CD1c-positive myeloid dendritic cell (primary cell): Measurements from ENCODE around the gene DEGS1.

Experiments used
- DNase-seq: peaks from one replicate; pipeline ENCODE4 v3.0.0-alpha.2; 2016; ENCODE audit errors: extremely low spot score

The DEGS1 gene

GRCh38 chr1:224182866-224183590, at the start of gene DEGS1:
Gene DEGS1 (plus strand): TSS chr1:224183240. CDS start chr1:224183337, 97 bp downstream.
- DNase-seq, result peak; percentile 87

- DNase-seq, result no peak
Measured at GRCh38 chr1:224133741-224134299, 49.2 kb upstream of the DEGS1 start.

- DNase-seq, result no peak
Measured at GRCh38 chr1:224137518-224137917, 45.5 kb upstream of the DEGS1 start.

- DNase-seq, result no peak
Measured at GRCh38 chr1:224138198-224138597, 44.8 kb upstream of the DEGS1 start.

- DNase-seq, result no peak
Measured at GRCh38 chr1:224141693-224142092, 41.3 kb upstream of the DEGS1 start.

GRCh38 chr1:224149709-224150108, 33.3 kb upstream of the DEGS1 start:
- DNase-seq, result no peak

GRCh38 chr1:224151117-224151516, 31.9 kb upstream of the DEGS1 start:
- no peak for DNase-seq

GRCh38 chr1:224157316-224157715, 25.7 kb upstream of the DEGS1 start:
- no peak for DNase-seq

- no peak for DNase-seq
Measured at GRCh38 chr1:224159541-224159940, 23.5 kb upstream of the DEGS1 start.

GRCh38 chr1:224160171-224160682, 22.8 kb upstream of the DEGS1 start:
- DNase-seq, result no peak

GRCh38 chr1:224162768-224163167, 20.3 kb upstream of the DEGS1 start:
- DNase-seq, result no peak

- no peak for DNase-seq
Measured at GRCh38 chr1:224163311-224163710, 19.7 kb upstream of the DEGS1 start.

- peak; percentile 88 for DNase-seq
Measured at GRCh38 chr1:224168859-224169380, 14.1 kb upstream of the DEGS1 start.

- peak; percentile 20 for DNase-seq
Measured at GRCh38 chr1:224169718-224170270, 13.2 kb upstream of the DEGS1 start.

- no peak for DNase-seq
Measured at GRCh38 chr1:224170343-224170742, 12.7 kb upstream of the DEGS1 start.

GRCh38 chr1:224170748-224171478, 12.1 kb upstream of the DEGS1 start:
- peak; percentile 54 for DNase-seq

GRCh38 chr1:224172229-224172628, 10.8 kb upstream of the DEGS1 start:
- DNase-seq, result no peak

GRCh38 chr1:224173523-224173922, 9.5 kb upstream of the DEGS1 start:
- DNase-seq, result no peak

GRCh38 chr1:224175617-224176016, 7.4 kb upstream of the DEGS1 start:
- DNase-seq, result no peak

- no peak for DNase-seq
Measured at GRCh38 chr1:224177356-224177999, 5.6 kb upstream of the DEGS1 start.

- no peak for DNase-seq
Measured at GRCh38 chr1:224178894-224179293, 4.1 kb upstream of the DEGS1 start.
